ENCODE results near the gene ZFAND3. TPM values are rescaled to one million over a fixed set of nuclear protein-coding genes. Genes with fewer than 3 reads are reported as not detected.

ZFAND3 gene
- total and polyA plus RNA-seq, 8 donors = 19.8 to 164 (median 37.3) TPM

GRCh38 chr6:37819802-37820717 lies 533 bp downstream of the ZFAND3 start:
- DNase-seq = peak; percentile 42 to 84
- TF ChIP-seq, protein P1, sequence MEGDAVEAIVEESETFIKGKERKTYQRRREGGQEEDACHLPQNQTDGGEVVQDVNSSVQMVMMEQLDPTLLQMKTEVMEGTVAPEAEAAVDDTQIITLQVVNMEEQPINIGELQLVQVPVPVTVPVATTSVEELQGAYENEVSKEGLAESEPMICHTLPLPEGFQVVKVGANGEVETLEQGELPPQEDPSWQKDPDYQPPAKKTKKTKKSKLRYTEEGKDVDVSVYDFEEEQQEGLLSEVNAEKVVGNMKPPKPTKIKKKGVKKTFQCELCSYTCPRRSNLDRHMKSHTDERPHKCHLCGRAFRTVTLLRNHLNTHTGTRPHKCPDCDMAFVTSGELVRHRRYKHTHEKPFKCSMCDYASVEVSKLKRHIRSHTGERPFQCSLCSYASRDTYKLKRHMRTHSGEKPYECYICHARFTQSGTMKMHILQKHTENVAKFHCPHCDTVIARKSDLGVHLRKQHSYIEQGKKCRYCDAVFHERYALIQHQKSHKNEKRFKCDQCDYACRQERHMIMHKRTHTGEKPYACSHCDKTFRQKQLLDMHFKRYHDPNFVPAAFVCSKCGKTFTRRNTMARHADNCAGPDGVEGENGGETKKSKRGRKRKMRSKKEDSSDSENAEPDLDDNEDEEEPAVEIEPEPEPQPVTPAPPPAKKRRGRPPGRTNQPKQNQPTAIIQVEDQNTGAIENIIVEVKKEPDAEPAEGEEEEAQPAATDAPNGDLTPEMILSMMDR (IDR thresholded peaks at IDR 0.05) = no peak
- TF ChIP-seq POLR2AphosphoS5 (IDR thresholded peaks at IDR 0.05) = peak in 2 of 3 donors; percentile 32 to 53
- Histone ChIP-seq H3K9me3 (no peaks in the 10 kb centered on the region), H3K4me1 (peaks cover 40 to 64% (median 54%) of the 10 kb centered on the region in 4 donors), H3K36me3 (no peaks in the 10 kb centered on the region), H3K4me3 (peak overlapping the region; percentile 90 to 96 (median 94)), H3K27ac (peak overlapping the region; percentile 95 to 100 (median 99)), H3K27me3 (no peaks in the 10 kb centered on the region)
- intact Hi-C loops (cut with DNase I; ENCODE audit: low total_unique reads) = no loop called here
- 1% methylated on average over 8 to 67 of the region's 71 CpGs for WGBS, 5 donors

DNA sequence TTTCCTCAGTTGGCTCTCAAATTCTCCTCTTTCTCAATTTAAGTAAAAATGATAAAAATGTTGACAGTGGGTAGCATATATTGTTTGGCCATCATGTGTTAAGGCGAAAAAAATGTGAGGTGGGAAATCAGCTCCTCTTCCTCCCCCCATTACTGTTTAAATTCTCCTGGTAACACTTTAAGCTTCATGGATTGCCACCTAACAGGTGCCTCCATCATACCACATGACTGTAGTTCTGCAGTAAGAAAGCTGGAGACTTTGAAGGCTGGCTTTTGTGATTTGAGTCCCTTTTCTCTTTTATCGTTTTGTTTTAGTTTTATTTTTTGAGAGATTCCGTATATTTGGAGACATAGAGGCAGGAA lies 1.2 kb downstream of the ZFAND3 start:
- no peaks in the 10 kb centered on the region for H3K9me3 ChIP-seq
- peak in 1 of 2 donors; percentile 48 for DNase-seq
- intact Hi-C loops (cut with DNase I; ENCODE audit: low total_unique reads) = no loop called here
- no peaks in the 10 kb centered on the region for H3K36me3 ChIP-seq
- peak overlapping the region; percentile 31 to 99 (median 99) for H3K27ac ChIP-seq
- H3K4me1 ChIP-seq = peaks cover 42 to 70% (median 58%) of the 10 kb centered on the region in 4 donors
- WGBS, 5 donors = 25 to 34% (median 30%) methylated on average over 3 of the region's 3 CpGs
- H3K27me3 ChIP-seq = no peaks in the 10 kb centered on the region
- TF ChIP-seq, protein P1 (IDR thresholded peaks at IDR 0.05) = no peak
- TF ChIP-seq POLR2AphosphoS5 (IDR thresholded peaks at IDR 0.05) (no peak), POLR2A (IDR thresholded peaks at IDR 0.05) (no peak), EP300 (IDR thresholded peaks at IDR 0.05) (no peak)
- H3K4me3 ChIP-seq = peak overlapping the region; percentile 90 to 96 (median 94)

DNA sequence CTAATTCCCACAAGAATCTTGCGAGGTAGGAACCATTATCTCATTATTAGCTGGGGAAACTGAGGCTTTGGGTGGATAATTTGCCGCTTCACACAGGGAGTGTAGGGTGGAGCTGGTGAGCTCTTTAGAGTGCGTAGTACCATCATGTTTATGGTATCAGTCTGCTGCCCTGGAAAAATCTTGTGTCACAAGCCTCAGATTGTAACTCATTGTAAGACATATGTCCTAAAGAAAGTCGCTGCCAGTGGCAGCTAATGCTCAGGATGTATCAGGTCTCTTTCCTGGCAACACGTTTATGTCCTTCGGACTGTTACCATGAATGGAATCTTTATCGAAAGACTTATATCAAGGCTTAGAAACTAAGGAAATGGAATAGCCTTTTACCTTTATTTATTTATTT lies 1.9 kb downstream of the ZFAND3 start:
- intact Hi-C loops (cut with DNase I; ENCODE audit: low total_unique reads) = no loop called here
- no peaks in the 10 kb centered on the region for H3K27me3 ChIP-seq
- H3K36me3 ChIP-seq = no peaks in the 10 kb centered on the region
- TF ChIP-seq POLR2A (IDR thresholded peaks at IDR 0.05) (no peak), EP300 (IDR thresholded peaks at IDR 0.05) (no peak), POLR2AphosphoS5 (IDR thresholded peaks at IDR 0.05) (no peak)
- peak overlapping the region in 3 of 4 donors; percentile 3 to 93 (median 90) for H3K4me3 ChIP-seq
- no peak for DNase-seq
- 63 to 80% (median 68%) methylated on average over 7 of the region's 7 CpGs for WGBS, 5 donors
- peak overlapping the region in 3 of 5 donors; percentile 61 to 99 (median 99) for H3K27ac ChIP-seq
- no peaks in the 10 kb centered on the region for H3K9me3 ChIP-seq
- peaks cover 49 to 78% (median 66%) of the 10 kb centered on the region in 4 donors for H3K4me1 ChIP-seq

- TF ChIP-seq POLR2AphosphoS5 (IDR thresholded peaks at IDR 0.05) (peak in 1 of 3 donors; percentile 35), POLR2A (IDR thresholded peaks at IDR 0.05) (no peak), EP300 (IDR thresholded peaks at IDR 0.05) (no peak)
- TF ChIP-seq, protein P1 (IDR thresholded peaks at IDR 0.05) = no peak
- Histone ChIP-seq H3K27me3 (no peaks in the 10 kb centered on the region), H3K9me3 (no peaks in the 10 kb centered on the region), H3K4me3 (peak overlapping the region; percentile 7 to 36 (median 20)), H3K27ac (peak overlapping the region; percentile 56 to 99 (median 61)), H3K4me1 (peaks cover 56 to 82% (median 71%) of the 10 kb centered on the region in 4 donors), H3K36me3 (no peaks in the 10 kb centered on the region)
- peak; percentile 79 to 89 for DNase-seq
- intact Hi-C loops (cut with DNase I; ENCODE audit: low total_unique reads) = no loop called here
- 17 to 48% (median 18%) methylated on average over 12 of the region's 12 CpGs for WGBS, 5 donors
Measured at GRCh38 chr6:37822851-37823682, 3.5 kb downstream of the ZFAND3 start.

Data from stomach (tissue), 9 donors.